Mucosa of descending colon (tissue), 3 donors: Measurements from ENCODE around the gene STX8. TPM values are rescaled to one million over a fixed set of nuclear protein-coding genes. Genes with fewer than 3 reads are reported as not detected.

Source experiments
- ATAC-seq: fragments of 200-7000 bp; cut with Tn5 transposase; one replicate; pipeline ENCODE4 v1.9.1; 2020; ENCODE audit warnings: mild to moderate bottlenecking, moderate library complexity
- DNase-seq, 3 donors: peaks; one replicate each; pipeline ENCODE4 v3.0.0-alpha.2; 2020
- H3K36me3 ChIP-seq: fragments of 200-600 bp; one replicate; pipeline ENCODE4 v1.8.0; 2021; ENCODE audit warnings: low read depth, mild to moderate bottlenecking
- H3K4me1 ChIP-seq: fragments of 200-600 bp; one replicate; pipeline ENCODE4 v1.8.0; 2021; ENCODE audit warnings: low read depth, mild to moderate bottlenecking
- H3K4me3 ChIP-seq: fragments of 200-600 bp; one replicate; pipeline ENCODE4 v1.8.0; 2021; ENCODE audit warnings: mild to moderate bottlenecking
- H3K9me3 ChIP-seq: fragments of 200-600 bp; one replicate; pipeline ENCODE4 v1.8.0; 2021; ENCODE audit warnings: mild to moderate bottlenecking
- intact Hi-C, 2 donors: fragments of 100-400 bp; cut with DNase I in 1 of 2; cut with micrococcal nuclease in 1 of 2; formaldehyde crosslinking; loops; one replicate each; pipeline versions ENCODE4 v1.11.0 to v1.11.1; 2022; cut with DNase I, micrococcal nuclease
- total RNA-seq, 3 donors: library from RNA; stranded (reverse); fragmentation: NEBNext Ultra II Directional in 2 of 3; extraction: Animal tissue kit (Norgen Biotek cat#: 25700) in 2 of 3; gene quantifications; one replicate each; pipeline versions ENCODE4 v1.2.1 to v1.2.4, GENCODE V29; 2021 to 2023
- TF ChIP-seq, protein P1 (sequence below): fragments of 200-600 bp; IDR thresholded peaks from one replicate; pipeline ENCODE4 v1.8.0; 2022; ENCODE audit warnings: antibody characterized with exemption, mild to moderate bottlenecking
- donor health status: DM: no; HTN: no; CAD: no; lungs with moderate emphysema.
- donor health status: DM: no; HTN: no; CAD: no.
- donor health status: DM: no; HTN: yes; CAD: no.

STX8 gene
- total RNA-seq, 3 donors from 2014 or later, result 45.1 to 62.5 (median 54.4) TPM

GRCh38 chr17:9283909-9284308, 291.7 kb downstream of the STX8 start:
- DNase-seq (no peak), ATAC-seq (no peak)
- TF ChIP-seq, protein P1, sequence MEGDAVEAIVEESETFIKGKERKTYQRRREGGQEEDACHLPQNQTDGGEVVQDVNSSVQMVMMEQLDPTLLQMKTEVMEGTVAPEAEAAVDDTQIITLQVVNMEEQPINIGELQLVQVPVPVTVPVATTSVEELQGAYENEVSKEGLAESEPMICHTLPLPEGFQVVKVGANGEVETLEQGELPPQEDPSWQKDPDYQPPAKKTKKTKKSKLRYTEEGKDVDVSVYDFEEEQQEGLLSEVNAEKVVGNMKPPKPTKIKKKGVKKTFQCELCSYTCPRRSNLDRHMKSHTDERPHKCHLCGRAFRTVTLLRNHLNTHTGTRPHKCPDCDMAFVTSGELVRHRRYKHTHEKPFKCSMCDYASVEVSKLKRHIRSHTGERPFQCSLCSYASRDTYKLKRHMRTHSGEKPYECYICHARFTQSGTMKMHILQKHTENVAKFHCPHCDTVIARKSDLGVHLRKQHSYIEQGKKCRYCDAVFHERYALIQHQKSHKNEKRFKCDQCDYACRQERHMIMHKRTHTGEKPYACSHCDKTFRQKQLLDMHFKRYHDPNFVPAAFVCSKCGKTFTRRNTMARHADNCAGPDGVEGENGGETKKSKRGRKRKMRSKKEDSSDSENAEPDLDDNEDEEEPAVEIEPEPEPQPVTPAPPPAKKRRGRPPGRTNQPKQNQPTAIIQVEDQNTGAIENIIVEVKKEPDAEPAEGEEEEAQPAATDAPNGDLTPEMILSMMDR, result no peak
- intact Hi-C loops, result no loop called here
- no peaks in the 10 kb centered on the region for H3K36me3 ChIP-seq
- H3K4me1 ChIP-seq, result no peaks in the 10 kb centered on the region
- H3K4me3 ChIP-seq, result no peak overlapping the region
- H3K9me3 ChIP-seq, result no peaks in the 10 kb centered on the region

DNA sequence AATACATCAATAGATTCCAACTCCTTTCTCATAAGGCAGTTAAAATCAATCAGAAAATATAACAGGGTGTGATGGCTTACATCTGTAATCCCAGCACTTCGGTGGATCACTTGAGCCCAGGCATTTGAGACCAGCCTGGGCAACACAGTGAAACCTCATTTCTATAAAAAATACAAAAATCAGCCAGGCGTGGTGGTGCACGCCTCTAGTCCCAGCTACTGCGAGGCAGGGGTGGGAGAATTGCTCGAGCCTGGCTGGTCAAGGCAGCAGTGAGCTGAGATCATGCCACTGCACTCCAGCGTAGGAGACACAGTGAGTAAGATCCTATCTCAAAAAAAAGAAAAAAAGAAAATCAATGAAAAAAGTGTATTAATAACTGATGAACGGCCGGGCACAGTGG, 295.7 kb downstream of the STX8 start:
- Histone ChIP-seq H3K4me1 (no peaks in the 10 kb centered on the region), H3K4me3 (no peak overlapping the region), H3K36me3 (no peaks in the 10 kb centered on the region), H3K9me3 (no peaks in the 10 kb centered on the region)
- no peak for ATAC-seq
- intact Hi-C loops, result no loop called here
- TF ChIP-seq, protein P1, result no peak
- DNase-seq, result no peak

- Histone ChIP-seq H3K4me3 (no peak overlapping the region), H3K4me1 (no peaks in the 10 kb centered on the region), H3K36me3 (no peaks in the 10 kb centered on the region), H3K9me3 (no peaks in the 10 kb centered on the region)
- DNase-seq (no peak), ATAC-seq (no peak)
- TF ChIP-seq, protein P1, result no peak
- intact Hi-C loops, result no loop called here
These were observed 300.6 kb downstream of the STX8 start for GRCh38 chr17:9274973-9275372.

GRCh38 chr17:9273428-9274391, 301.9 kb downstream of the STX8 start:
- H3K4me1 ChIP-seq, result no peaks in the 10 kb centered on the region

GRCh38 chr17:9272501-9273200, 303.0 kb downstream of the STX8 start:
- Histone ChIP-seq H3K9me3 (no peaks in the 10 kb centered on the region), H3K36me3 (no peaks in the 10 kb centered on the region), H3K4me3 (no peak overlapping the region), H3K4me1 (no peaks in the 10 kb centered on the region)
- ATAC-seq, result no peak
- intact Hi-C loops, result no loop called here
- DNase-seq, result no peak
- TF ChIP-seq, protein P1, result no peak

More at GRCh38 chr17:9273428-9274391, 301.9 kb downstream of the STX8 start:
- TF ChIP-seq, protein P1, result no peak
- DNase-seq, result no peak
- Histone ChIP-seq H3K36me3 (no peaks in the 10 kb centered on the region), H3K4me3 (no peak overlapping the region), H3K9me3 (no peaks in the 10 kb centered on the region)
- intact Hi-C loops, result no loop called here
- ATAC-seq, result peak; percentile 21
